PC-9 (cell line): ENCODE results near the gene RGS18.

Experiments
- EZH2 ChIP-seq: fragments of 200-600 bp; sonication (generic); IDR thresholded peaks from 2 replicates; pipeline ENCODE4 v1.8.0; 2017; ENCODE audit warnings: antibody characterized with exemption, low read depth
- TF ChIP-seq, protein P1 (sequence below): fragments of 200-600 bp; sonication (generic); conservative IDR thresholded peaks from 2 replicates; pipeline ENCODE4 v1.6.1; 2017; ENCODE audit warnings: mixed run types, antibody characterized with exemption, mild to moderate bottlenecking, moderate library complexity

DNA sequence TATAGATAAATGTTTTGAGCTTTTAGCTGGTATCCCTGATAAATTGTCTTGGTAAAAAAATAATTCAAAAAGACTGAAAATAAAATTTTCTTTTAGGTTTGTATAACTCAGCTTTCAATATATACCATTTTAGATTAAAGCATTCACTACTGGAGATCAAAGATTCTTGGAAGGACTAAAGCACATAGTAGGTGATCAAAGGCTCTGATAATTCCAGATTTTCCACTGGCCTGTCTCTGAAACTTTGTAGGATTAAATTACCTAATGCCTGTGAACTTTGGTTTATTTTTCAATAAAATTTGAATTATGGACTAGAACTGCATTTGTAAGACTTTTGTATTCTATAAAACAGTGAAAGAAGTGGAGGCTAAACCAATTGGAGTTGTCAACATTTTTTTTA is 1.2 kb upstream of the RGS18 start:
- TF ChIP-seq EZH2: no peak
- TF ChIP-seq, protein P1, sequence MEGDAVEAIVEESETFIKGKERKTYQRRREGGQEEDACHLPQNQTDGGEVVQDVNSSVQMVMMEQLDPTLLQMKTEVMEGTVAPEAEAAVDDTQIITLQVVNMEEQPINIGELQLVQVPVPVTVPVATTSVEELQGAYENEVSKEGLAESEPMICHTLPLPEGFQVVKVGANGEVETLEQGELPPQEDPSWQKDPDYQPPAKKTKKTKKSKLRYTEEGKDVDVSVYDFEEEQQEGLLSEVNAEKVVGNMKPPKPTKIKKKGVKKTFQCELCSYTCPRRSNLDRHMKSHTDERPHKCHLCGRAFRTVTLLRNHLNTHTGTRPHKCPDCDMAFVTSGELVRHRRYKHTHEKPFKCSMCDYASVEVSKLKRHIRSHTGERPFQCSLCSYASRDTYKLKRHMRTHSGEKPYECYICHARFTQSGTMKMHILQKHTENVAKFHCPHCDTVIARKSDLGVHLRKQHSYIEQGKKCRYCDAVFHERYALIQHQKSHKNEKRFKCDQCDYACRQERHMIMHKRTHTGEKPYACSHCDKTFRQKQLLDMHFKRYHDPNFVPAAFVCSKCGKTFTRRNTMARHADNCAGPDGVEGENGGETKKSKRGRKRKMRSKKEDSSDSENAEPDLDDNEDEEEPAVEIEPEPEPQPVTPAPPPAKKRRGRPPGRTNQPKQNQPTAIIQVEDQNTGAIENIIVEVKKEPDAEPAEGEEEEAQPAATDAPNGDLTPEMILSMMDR: no peak
